ENCODE results near the gene IGSF6.
"Not testable (repeated sequence)": the region's sequence is repeated elsewhere in the genome, so short reads cannot be mapped to it uniquely, and the experiment has no call there.

IGSF6 gene

DNA sequence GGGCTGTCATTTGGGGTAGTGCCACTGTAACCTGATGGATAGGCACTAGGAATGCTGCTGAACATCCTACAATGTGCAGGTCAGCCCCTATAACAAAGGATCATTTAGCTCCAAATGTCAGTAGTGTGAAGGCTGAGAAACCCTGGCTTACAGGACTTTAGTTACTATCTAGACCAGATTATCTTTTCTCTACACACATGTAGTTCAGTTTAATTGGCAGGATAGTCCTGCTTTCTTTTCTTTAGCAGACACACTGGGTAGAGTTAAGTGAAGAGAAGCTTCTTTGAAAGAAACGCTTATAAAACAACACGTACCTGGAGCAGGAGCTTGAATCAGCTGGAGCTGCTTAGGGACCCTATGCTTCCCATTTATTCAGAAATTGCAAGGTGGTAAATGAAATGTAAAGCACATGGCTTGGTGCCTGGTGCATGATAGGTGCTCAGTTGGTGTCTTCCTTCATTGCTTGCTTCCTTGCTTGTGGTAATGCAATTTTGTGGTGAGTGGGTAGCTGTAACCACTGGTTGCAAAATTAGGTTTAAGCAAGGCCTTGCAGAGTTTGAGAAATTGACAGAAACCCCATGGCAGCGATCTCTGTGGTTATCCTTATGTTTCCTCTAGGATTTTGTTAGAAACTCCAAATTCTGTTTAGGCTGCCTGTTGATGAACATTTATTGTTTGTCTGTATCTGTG is 43.6 kb downstream of the IGSF6 start (continued):
- TF ChIP-seq ZNF155 (tag by site-specific recombination; IDR thresholded peaks at IDR 0.05) (no peak), ZNF433 (tag by site-specific recombination; IDR thresholded peaks at IDR 0.05; ENCODE audit: low read depth) (no peak), ZNF776 (tag by site-specific recombination; IDR thresholded peaks at IDR 0.05; ENCODE audit: borderline replicate concordance) (no peak), ZNF223 (tag by site-specific recombination; IDR thresholded peaks at IDR 0.05) (no peak), ZNF670 (tag by site-specific recombination; IDR thresholded peaks at IDR 0.05; ENCODE audit: low read depth) (no peak)
- TF ChIP-seq, protein P1, sequence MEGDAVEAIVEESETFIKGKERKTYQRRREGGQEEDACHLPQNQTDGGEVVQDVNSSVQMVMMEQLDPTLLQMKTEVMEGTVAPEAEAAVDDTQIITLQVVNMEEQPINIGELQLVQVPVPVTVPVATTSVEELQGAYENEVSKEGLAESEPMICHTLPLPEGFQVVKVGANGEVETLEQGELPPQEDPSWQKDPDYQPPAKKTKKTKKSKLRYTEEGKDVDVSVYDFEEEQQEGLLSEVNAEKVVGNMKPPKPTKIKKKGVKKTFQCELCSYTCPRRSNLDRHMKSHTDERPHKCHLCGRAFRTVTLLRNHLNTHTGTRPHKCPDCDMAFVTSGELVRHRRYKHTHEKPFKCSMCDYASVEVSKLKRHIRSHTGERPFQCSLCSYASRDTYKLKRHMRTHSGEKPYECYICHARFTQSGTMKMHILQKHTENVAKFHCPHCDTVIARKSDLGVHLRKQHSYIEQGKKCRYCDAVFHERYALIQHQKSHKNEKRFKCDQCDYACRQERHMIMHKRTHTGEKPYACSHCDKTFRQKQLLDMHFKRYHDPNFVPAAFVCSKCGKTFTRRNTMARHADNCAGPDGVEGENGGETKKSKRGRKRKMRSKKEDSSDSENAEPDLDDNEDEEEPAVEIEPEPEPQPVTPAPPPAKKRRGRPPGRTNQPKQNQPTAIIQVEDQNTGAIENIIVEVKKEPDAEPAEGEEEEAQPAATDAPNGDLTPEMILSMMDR (tag by site-specific recombination; IDR thresholded peaks at IDR 0.05), result no peak

DNA sequence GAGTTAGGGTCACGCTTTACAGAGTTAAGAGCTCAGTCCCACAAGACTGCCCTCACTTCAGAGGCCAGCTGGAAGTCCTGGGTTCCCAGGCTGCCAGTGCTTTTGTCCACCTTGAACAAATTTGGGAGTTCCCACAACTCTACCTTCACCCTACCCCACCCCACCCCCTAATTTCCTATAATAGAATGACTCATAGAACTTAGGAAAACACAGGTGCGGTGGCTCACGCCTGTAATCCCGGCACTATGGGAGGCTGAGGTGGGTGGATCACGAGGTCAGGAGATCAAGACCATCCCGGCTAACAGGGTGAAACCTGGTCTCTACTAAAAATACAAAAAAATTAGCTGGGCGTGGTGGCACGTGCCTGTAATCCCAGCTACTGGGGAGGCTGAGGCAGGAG is 46.6 kb downstream of the IGSF6 start:
- ChIA-PET POLR2A (interaction anchor here (0.7 kb wide), 1 partner anchor 16 kb away, joined by 5 read pairs; no protein-coding TSS in a partner anchor), CTCF (interaction anchor here (0.8 kb wide), 1 partner anchor 8 kb away, joined by 3 read pairs; no protein-coding TSS in a partner anchor)
- not testable (repeated sequence) for H3K36me3 ChIP-seq (ENCODE audit: control insufficient read depth in 2 of 2, insufficient read depth in 1 of 2, low read length in 2 of 2); H3K27ac ChIP-seq (ENCODE audit: extremely low read depth, low read depth, low read length); H3K4me3 ChIP-seq (ENCODE audit: low read depth, low read length); H3K9me3 ChIP-seq (ENCODE audit: control insufficient read depth, insufficient read depth, low read depth, low read length)
- peaks cover 26% of the 10 kb centered on the region for H3K4me1 ChIP-seq (ENCODE audit: control insufficient read depth, insufficient read depth, low read length)
- 0 out of 2 replicates have a peak, but pooled peaks have one; percentile 13 for TF ChIP-seq EGR2 (tag by site-specific recombination; IDR thresholded peaks at IDR 0.05; ENCODE audit: low read depth)
- TF ChIP-seq KLF1 (tag by site-specific recombination; IDR thresholded peaks at IDR 0.05), result peak; percentile 61

DNA sequence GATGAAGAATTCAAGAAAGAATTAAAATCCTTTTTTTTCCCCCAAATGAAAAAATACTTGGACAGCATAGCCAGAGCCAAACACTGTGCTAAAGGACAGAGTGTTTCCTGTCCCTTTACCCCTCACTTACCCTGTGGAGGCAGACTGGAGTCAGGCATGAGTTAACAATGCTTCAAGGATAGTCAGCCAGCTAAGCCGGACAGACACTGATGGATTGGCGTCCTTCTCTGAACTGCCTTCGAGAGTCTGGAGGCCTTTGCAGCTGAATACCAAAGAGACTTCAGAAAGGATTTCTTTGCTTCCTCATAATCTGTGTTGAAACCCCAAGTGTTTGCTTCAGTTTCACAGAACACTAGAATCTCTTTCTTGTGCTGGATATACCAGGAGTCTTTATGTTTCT is 48.5 kb downstream of the IGSF6 start:
- TF ChIP-seq ZNF311 (tag by site-specific recombination; IDR thresholded peaks at IDR 0.05; ENCODE audit: borderline replicate concordance), result no peak
- TF ChIP-seq ZBTB17 (tag by site-specific recombination; IDR thresholded peaks at IDR 0.05), result peak; percentile 48
- Histone ChIP-seq H3K9me3 (ENCODE audit: control insufficient read depth, insufficient read depth, low read depth, low read length) (no peaks in the 10 kb centered on the region), H3K36me3 (ENCODE audit: control insufficient read depth in 2 of 2, insufficient read depth in 1 of 2, low read length in 2 of 2) (no peaks in the 10 kb centered on the region; a peak in 1 of 3 replicates), H3K27ac (ENCODE audit: extremely low read depth, low read depth, low read length) (no peak overlapping the region), H3K4me3 (ENCODE audit: low read depth, low read length) (no peak overlapping the region), H3K4me1 (ENCODE audit: control insufficient read depth, insufficient read depth, low read length) (peaks cover 11% of the 10 kb centered on the region)
- ChIA-PET CTCF (interaction anchor here (1.9 kb wide), 1 partner anchor 53 kb away, joined by 7 read pairs; no protein-coding TSS in a partner anchor), POLR2A (interaction anchor here (0.6 to 1.2 kb wide), 2 partner anchors 9 to 25 kb away, joined by 3 to 5 read pairs; no protein-coding TSS in a partner anchor)

DNA sequence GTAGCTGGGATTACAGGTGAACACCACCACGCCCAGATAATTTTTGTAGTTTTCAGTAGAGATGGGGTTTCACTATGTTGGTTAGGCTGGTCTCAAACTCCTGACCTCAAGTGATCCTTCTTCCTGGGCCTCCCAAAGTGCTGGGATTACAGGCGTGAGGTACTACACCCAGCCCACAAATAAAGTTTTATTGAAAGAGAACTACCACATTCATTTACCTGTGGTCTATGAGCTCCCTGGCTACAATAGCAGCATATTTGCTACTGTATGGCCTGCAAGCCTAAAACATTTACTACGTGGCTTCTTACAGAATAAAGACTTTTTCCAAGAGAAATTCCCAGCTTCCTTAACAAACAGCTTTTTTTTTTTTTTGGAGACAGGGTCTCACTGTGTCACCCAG is 49.6 kb downstream of the IGSF6 start:
- no peak for TF ChIP-seq ZNF239 (tag by site-specific recombination; IDR thresholded peaks at IDR 0.05)
- TF ChIP-seq ZNF140 (tag by site-specific recombination; IDR thresholded peaks at IDR 0.05), result no peak
- TF ChIP-seq, protein P2, sequence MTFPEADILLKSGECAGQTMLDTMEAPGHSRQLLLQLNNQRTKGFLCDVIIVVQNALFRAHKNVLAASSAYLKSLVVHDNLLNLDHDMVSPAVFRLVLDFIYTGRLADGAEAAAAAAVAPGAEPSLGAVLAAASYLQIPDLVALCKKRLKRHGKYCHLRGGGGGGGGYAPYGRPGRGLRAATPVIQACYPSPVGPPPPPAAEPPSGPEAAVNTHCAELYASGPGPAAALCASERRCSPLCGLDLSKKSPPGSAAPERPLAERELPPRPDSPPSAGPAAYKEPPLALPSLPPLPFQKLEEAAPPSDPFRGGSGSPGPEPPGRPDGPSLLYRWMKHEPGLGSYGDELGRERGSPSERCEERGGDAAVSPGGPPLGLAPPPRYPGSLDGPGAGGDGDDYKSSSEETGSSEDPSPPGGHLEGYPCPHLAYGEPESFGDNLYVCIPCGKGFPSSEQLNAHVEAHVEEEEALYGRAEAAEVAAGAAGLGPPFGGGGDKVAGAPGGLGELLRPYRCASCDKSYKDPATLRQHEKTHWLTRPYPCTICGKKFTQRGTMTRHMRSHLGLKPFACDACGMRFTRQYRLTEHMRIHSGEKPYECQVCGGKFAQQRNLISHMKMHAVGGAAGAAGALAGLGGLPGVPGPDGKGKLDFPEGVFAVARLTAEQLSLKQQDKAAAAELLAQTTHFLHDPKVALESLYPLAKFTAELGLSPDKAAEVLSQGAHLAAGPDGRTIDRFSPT (tag by site-specific recombination; IDR thresholded peaks at IDR 0.05), result no peak
- CTCF ChIA-PET, result interaction anchor here (0.9 to 1.0 kb wide), 2 partner anchors 18 to 54 kb away, joined by 3 to 6 read pairs; no protein-coding TSS in a partner anchor
- no peak overlapping the region for H3K4me3 ChIP-seq (ENCODE audit: low read depth, low read length)
- H3K9me3 ChIP-seq (ENCODE audit: control insufficient read depth, insufficient read depth, low read depth, low read length), result no peaks in the 10 kb centered on the region
- no peaks in the 10 kb centered on the region; a peak in 1 of 3 replicates for H3K36me3 ChIP-seq (ENCODE audit: control insufficient read depth in 2 of 2, insufficient read depth in 1 of 2, low read length in 2 of 2)
- POLR2A ChIA-PET, result no interaction called here
- no peak overlapping the region for H3K27ac ChIP-seq (ENCODE audit: extremely low read depth, low read depth, low read length)
- peaks cover 11% of the 10 kb centered on the region for H3K4me1 ChIP-seq (ENCODE audit: control insufficient read depth, insufficient read depth, low read length)

All from HEK293 (cell line).